Activated CD4-positive, alpha-beta T cell treated with anti-CD3 and anti-CD28 coated beads, Interleukin-2, amount 50 U/mL, for 24 hours (primary cell): Measurements from ENCODE around the gene IFT20.
A peak's percentile ranks its signal among the peaks of the same experiment; 100 is the strongest.
"Not testable (repeated sequence)": the region's sequence is repeated elsewhere in the genome, so short reads cannot be mapped to it uniquely, and the experiment has no call there.

ENCODE experiments used
- DNase-seq, 2 donors: peaks; one replicate each; pipeline ENCODE4 v3.0.0-alpha.2; 2020; ENCODE audit warnings: low read depth in 1 of 2, low spot score in 1 of 2

IFT20 gene

GRCh38 chr17:28364665-28365363 is 29.5 kb upstream of the IFT20 start, which contains the start of gene SEBOX:
Gene SEBOX (minus strand): TSS chr17:28365199. CDS start chr17:28365151, 48 bp downstream.
- DNase-seq = no peak

GRCh38 chr17:28363776-28364650 is 28.7 kb upstream of the IFT20 start:
- no peak for DNase-seq

GRCh38 chr17:28363186-28363585 is 27.9 kb upstream of the IFT20 start:
- DNase-seq = no peak

- no peak for DNase-seq
These were observed 22.6 kb upstream of the IFT20 start for GRCh38 chr17:28357901-28358197.

- peak; percentile 87 to 94 for DNase-seq
These were observed 22.0 kb upstream of the IFT20 start, which contains the start of gene POLDIP2 for GRCh38 chr17:28357061-28357900. Gene POLDIP2 (minus strand): TSS chr17:28357527. CDS start chr17:28357448, 79 bp downstream.

GRCh38 chr17:28350271-28350670 is 15.0 kb upstream of the IFT20 start:
- no peak for DNase-seq

GRCh38 chr17:28348979-28349378 is 13.7 kb upstream of the IFT20 start:
- no peak for DNase-seq

GRCh38 chr17:28347261-28347891 is 12.1 kb upstream of the IFT20 start:
- no peak for DNase-seq

- DNase-seq = no peak
These were observed 11.5 kb upstream of the IFT20 start for GRCh38 chr17:28346746-28347246.

- no peak for DNase-seq
These were observed 10.9 kb upstream of the IFT20 start for GRCh38 chr17:28346199-28346580.

GRCh38 chr17:28345419-28346198 is 10.3 kb upstream of the IFT20 start:
- DNase-seq = no peak

- no peak for DNase-seq
These were observed 9.2 kb upstream of the IFT20 start for GRCh38 chr17:28344435-28344901.

- no peak for DNase-seq
These were observed 8.7 kb upstream of the IFT20 start for GRCh38 chr17:28344011-28344410.

GRCh38 chr17:28343491-28343932 is 8.2 kb upstream of the IFT20 start:
- no peak for DNase-seq

- no peak for DNase-seq
These were observed 7.0 kb upstream of the IFT20 start for GRCh38 chr17:28342313-28342712.

GRCh38 chr17:28341516-28341915 is 6.2 kb upstream of the IFT20 start:
- DNase-seq = no peak

- no peak for DNase-seq
These were observed 5.1 kb upstream of the IFT20 start for GRCh38 chr17:28340374-28340773.

- no peak for DNase-seq
These were observed 4.2 kb upstream of the IFT20 start for GRCh38 chr17:28339431-28339830.

GRCh38 chr17:28338769-28339212 is 3.5 kb upstream of the IFT20 start:
- DNase-seq = not testable (repeated sequence)
